SK-N-DZ (cell line): Measurements from ENCODE around the gene CCDC80.
"Not testable (repeated sequence)": the region's sequence is repeated elsewhere in the genome, so short reads cannot be mapped to it uniquely, and the experiment has no call there.

Experiments used
- DNase-seq: peaks from one replicate; pipeline ENCODE4 v3.0.0-alpha.2; 2015; ENCODE audit warnings: low spot score

CCDC80 gene

DNA sequence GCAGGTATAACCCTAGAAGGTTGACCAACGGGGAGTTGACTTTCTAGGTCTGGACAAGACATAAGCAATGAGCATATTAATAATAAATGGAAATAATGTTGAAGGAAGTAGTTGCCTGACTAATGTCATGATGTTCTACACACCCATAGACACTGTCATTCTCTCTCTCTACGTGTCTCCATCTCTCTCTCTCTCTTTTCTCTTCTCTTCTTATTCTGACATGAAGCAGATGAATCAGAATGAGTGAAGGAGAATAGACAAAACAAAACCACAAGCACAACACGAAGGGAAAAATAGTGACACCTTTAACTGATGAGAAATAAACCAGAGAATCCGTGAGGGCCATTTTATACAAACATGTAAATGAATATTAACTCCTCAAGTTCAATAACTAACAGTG, 26.7 kb upstream of the CCDC80 start:
- DNase-seq, result no peak

DNA sequence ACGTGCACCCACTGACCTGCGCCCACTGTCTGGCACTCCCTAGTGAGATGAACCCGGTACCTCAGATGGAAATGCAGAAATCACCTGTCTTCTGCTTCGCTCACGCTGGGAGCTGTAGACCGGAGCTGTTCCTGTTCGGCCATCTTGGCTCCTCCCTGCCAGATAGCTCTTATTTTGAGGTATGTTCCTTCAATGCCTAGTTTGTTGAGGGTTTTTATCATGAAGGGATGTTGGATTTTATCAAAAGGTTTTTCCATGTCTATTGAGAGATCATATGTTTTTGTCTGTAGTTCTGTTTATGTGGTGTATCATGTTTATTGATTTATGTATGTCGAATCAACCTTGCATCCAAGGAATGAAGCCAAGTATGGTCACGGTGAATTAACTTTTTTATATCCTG, 24.1 kb upstream of the CCDC80 start:
- DNase-seq, result not testable (repeated sequence)

DNA sequence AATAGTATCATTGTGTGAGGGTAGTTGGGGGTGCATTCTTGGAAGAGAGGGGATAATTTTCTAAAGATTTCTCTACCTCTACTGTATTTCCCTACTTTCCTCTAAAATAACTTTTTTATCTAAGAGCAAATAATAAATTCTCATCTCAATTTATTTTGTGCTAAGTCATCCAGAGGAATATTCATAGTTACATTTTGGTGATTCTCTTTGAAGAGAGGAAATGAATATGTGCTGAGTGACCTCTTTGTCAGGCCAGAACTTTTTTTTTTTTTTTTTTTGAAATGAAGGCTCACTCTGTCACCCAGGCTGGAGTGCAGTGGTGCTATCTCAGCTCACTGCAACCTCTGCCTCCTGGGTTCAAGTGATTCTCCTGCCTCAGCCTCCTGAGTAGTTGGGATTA, 15.1 kb upstream of the CCDC80 start:
- DNase-seq, result no peak

DNA sequence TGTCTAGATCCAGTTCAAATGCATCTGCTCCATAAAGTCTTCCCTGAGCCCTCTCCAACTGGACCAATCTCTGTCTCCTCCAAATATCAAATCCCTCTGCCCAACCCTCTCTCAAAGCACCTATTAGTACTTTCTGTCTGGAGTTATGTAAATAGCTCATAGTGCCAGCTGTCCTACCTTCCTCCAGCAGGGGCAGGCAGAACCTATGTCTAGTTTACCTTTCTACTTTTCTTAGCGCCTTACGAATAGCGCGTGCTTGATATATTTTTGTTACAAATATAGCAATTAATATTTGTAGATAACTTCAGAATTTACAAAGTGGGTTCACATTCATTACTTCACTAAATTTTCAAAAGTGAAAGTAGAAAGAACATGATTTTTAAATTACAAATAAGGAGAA, 14.0 kb upstream of the CCDC80 start:
- DNase-seq, result no peak

DNA sequence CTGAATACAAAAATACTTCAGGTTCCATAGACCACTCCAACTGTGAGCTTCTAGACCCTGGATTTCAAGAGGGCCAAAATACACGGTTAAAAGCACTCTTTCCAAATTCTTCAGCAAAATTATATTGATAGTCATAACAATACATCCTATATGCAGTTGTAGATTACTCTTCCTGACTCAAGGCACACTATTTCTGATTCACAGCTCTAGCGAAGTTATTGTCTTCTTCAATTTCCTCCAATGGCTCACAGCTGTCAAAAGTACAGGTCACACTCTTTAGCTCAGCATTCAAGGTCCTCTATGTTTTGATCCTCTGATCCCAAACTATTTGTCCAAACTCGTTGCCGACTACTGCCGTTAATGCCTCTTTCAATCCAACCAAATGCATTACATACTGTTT, 13.5 kb upstream of the CCDC80 start:
- DNase-seq, result no peak

DNA sequence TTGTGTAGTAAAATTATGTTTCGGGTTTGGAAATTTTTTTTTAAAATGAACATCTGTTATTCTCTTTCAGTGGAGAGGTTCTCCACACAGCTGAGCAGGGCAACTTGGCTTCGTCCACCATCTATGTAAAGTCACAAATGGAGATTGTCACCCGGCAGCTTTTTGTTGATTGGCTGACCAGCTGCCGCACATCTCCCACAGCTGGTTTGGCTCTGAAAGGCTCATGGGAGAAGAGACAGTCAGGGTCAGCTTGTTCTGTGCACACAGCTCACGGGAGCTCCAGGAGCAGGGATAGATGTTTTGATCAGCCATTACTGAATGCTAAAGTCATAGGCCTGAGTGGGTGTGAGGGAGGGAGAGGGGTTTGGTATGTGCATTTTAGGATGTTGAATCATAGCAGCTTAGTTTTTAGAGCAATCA, 12.9 kb upstream of the CCDC80 start:
- no peak for DNase-seq

DNA sequence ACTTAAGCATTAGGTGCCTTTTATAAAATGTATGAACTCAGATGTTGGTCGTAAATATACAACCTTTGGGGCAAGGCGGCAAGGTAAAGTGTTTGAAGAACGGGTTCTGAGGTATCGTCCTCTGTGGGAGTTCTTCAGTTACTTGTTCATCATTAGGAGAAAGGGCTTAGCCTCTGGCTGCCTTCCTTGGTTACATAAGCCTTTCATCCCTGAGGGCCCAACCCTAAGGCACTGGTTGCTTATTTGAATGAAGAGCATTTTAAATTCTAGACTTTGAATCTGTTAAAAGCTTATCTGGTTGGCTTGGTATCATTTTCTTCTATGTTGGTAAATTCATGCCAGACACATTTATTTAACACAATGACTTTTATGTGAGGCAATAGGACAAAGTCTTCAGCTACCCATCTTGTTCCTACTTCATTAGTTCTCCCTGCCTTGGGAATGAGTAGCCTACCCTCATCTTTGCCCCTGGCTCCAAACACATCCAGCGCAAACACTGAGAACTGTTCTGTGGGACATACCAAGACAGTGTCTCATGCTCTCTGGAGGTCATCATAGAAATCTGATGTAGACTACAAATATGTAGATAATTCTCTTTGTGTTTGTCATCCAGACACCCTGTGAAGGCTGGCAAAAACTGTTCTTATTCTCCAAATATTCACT, 12.4 kb upstream of the CCDC80 start:
- no peak for DNase-seq

DNA sequence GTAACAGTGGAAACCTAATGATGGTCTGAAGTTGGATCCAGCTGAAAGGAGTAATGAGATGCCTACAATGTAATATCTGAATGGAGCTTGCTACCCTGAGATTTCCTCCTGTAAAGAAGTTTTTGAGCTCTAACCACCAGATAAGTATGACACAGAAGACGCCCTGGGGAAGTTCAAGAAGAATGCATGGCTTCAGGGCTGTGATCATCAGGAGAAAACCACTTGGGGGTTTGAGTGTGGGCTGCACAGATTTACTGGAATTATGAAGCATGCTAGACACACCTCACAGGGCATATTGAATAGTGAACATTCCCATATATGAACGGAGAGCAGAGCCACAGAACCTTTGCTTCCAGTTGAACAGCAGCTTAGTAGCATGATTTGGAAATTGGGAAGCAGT, 10.6 kb upstream of the CCDC80 start:
- no peak for DNase-seq

DNA sequence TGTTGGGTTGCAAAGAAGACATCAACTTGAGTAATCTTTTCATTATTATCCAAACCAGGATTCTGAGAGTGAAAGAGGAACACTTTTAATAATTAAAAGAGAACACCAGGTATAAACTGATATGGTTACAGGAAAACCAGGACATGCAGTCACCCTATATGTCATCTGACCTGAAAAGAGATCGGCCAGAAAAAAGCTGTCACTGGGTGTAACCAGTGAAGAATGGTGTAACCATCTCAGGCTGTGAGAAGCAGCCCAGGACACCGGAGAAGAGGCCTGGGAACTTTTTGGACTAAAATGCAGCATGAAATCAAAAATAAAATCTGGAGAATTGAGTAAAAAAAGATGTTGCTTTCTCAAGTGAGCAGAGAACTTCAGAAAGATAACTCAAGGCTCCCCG, 10.1 kb upstream of the CCDC80 start:
- no peak for DNase-seq

DNA sequence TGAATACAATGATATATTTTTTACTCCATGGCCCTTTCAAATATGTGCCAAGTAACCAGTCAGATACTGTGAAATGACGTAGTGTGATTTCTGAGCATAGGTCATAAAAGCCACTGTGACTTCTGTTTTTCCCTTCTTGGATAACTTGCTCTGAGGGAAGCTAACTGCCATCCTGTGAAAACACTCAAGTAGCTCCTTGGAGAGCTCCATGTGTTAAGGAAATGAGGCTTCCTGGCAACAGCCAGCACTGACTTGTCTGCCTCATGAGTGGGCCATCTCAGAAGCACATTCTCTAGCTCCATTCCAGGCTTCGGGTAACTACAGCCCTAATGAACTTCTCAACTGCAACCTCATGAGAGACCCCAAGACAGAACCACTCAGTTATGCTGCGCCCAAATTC, 9.5 kb upstream of the CCDC80 start:
- DNase-seq, result no peak

DNA sequence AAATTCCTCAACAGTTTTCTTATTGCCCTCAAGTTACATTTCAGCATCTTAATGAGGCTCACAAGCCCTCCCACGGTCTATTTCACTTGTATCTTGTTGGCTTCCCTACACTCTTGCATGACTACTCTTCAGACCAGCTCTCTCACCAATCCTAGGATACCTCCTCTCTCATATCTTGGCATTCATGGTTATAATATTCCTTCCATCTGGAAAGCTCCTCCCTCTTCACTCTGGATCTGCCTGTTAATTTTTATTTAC, 8.5 kb upstream of the CCDC80 start:
- DNase-seq, result no peak

DNA sequence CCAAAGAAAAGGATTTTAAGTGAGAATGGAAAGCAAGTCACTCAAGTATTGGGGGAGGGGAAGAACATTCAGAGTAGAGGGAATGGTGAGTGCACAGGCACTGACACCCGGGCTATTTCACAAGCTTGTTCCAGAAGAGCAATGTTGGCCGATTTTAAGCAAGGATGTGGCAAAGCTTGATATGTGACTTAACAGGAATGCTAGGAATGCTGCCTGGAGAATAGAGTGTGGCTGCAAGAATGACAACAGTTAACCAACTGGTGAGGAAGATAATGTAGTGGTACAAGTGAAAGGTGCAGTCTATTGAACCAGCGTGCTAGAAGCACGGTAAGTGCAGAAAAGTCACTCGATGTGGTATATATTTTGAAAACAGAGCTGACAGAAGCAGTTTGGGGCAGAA, 6.2 kb upstream of the CCDC80 start:
- DNase-seq, result no peak

DNA sequence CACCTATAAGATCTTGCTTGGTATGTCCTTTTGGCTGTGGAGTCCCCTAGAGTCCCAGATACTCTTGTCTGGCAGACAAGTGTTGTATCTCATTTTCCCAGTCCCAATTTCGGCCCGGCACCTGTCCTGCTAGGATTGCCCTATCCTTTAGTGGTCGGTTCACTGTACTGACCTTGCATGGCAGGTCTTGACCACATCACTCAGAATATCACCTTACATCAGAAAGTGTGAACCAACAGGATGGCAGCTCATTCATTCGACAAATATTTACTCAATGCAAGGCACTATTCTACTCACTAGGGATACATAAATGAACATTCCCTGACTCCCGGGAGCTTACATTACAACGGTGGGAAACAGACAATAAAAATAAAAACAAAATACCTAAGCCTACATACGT, 5.7 kb upstream of the CCDC80 start:
- no peak for DNase-seq

DNA sequence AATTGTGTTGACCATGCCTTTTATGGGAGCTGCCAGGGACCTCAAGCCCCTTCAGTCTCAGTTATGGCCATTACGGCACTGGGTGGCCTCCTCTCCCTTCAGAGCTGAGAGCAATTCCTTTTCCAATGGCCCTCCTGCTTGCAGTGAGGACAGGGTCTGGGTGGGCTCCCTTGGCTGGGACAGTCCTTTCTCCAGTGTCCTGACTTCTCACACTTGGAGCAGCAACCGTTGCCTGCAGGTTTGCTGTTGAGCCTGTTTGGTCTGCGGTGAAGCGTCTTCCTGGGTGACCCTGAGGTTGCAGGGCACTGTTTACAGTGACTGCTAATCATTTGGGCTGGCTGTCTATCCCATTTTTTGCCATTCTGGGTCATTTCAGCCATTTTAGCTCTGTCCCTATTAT, 3.5 kb upstream of the CCDC80 start:
- no peak for DNase-seq

DNA sequence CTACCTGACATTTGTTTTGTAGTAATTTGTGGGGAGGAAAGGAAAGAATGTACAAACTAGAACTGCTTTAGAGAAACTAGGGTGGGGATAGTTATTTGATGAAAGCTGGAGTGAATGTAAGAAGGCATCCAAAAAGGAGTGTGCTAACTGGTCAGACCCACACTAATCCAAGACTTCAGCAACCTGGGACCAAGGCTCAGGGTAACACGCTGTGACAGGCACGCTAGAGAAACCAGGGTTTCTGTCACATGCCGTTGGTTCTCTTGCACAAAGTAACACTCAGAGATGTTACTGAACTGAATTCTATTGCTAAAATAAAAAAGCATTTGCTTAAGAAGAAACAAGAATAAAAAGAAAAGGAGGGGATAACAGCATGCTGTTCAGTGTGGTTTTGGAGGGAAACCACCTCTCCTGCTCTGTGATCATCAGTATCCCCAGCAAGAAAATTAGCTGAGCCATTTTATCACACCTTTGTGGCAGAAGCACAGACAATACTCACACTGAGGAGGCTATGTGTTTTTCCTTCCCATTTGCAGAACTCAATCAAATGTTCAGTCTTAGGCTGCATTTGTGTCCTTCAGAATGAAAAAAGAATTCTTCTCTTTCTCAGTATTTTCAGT, 2.8 kb upstream of the CCDC80 start:
- no peak for DNase-seq

DNA sequence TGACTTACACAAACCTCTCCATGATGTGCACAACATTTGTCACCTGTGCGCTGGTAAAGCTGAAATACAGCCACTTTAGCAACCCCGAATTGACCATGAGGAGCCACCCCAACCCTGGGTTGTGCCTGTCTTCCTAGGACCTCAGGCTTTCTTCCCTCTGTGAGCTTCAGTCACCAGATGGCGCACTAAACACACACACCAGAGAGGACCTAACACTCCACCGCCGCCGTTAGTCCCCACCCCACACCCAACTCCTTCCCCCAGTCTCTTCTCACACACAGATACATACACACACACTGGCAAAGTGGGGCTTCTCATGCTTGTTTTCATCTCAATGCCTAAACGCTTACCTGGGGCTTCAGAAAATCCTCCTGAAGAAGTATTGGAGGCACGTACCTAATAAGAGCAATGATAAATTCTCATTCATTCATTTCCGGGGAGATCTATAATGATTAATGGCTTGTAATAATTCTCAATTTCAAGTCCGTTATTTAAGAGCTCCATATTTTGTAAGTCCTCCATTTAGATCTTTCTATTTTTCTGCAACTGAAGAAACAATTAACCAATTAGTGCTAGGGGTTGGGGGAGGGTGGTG, 2.1 kb upstream of the CCDC80 start:
- peak; percentile 84 for DNase-seq

DNA sequence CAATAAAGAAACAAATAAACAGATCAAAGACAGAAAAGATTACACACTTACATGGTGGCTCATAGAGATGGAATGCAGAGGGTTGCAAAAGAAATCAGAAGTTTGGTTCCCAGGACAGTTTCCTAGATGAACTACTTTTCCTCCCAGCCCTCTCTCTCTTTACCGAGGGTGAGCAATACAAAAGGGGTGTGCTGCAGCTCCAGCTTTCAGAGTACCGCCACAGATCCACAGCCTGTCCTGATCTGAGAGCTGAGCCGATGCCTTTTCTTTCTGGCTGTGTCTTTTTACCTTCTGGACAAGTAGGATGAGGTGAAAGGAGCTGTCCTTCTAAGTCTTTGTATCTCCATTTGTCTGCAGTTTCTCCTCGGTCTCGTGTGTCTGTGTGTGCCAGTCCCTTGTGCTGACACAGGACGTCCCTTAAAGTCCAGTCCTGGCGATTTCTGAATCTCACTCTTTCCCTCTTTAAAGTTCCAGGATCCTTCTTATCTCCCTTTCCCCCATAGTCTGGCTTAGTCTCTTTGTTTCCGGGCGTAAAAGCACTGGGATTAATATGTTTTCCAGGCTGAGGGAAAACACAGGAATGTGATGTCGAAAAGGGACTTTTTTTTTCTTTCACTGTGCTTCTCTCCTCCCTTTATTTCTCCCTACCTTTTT, 540 bp downstream of the CCDC80 start:
- peak; percentile 22 for DNase-seq

DNA sequence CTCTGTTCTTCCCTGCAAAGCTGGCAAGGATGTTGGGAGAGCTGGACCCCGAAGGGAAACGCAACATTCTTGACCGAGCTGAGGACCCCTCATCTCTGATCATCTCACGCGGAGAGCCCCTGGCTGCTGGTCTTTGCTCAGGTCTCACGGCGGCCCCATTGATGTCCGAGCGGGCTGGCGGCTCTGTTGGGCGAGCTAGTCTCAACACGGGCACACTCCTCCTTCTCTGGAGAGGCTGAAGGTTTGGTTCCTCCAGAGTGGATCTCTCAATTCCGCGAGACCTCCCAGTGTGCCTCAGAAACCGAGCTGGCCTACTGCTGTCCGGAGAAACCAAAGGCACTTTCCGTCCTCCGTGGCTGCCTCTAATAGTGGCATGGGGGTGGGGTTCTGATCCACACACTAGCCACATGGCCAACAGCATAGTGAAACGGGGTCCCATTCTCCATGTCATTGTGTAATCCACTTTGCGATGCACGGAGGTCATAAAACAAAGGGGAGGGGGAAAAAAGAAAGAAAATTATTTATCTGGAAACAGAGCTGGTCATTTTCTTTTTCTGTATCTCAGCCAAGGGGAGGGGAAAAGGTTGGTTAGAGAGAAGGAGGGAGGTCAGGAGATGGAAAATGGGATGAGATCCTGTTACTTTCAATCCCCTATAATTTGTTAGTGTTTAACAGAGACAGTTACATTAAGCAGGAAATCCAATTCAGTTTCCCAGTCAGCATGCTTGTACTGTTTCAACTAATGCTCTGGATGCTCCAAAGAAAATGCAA, 1.3 kb downstream of the CCDC80 start:
- no peak for DNase-seq

DNA sequence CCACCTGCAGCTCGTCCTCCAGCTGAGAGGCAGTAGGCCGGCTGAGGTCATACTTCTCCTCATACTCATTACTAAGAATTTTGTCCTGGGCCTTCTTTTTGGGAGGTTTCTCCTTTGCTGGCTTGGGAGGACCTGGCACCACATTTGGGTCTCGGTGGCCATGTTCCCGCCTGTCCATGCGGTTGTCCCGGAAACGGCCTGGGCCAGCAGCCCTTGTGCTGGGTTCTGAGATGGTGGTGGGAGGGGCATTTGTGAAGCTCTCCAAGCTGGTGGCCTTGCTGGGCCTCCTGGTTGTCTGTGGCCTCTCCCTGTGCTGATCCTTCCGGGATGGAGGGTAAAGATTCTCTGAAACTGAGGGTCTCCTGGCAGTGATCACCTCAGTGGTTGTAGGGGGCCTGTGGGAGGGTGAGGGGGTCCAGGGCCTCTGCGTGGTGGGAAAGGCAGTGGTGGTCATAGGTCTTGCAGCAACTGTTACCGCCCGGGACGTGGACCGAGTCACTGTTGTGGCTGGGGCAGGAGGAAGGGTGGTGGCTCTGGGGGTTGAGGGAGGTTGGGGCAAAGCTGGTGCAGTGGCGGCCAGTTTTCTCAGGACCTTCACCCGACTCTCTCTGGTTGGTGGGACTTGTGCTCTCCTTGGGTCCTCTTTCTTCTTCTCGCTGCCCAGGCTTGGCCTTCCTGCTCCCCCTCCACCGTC, 2.5 kb downstream of the CCDC80 start:
- no peak for DNase-seq

DNA sequence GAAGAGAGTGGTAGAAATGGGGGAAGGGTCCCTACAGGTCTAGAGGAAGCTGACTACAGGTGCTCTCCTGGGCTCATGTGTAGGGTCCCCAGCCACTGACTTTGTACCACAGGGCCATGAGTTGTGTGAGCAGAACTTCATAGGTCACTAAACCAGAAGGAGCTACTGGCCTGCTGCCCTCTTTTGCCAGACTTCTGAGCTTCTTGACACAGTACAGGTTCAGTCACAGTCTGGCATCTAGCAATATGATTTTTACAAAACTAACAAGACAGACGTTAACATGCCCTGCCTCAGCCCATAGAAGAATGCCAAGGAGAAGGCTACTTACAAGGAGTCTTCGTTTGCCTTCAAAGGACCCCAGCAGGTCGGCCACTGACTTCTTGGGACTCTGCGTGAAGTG, 3.2 kb downstream of the CCDC80 start:
- DNase-seq, result no peak

DNA sequence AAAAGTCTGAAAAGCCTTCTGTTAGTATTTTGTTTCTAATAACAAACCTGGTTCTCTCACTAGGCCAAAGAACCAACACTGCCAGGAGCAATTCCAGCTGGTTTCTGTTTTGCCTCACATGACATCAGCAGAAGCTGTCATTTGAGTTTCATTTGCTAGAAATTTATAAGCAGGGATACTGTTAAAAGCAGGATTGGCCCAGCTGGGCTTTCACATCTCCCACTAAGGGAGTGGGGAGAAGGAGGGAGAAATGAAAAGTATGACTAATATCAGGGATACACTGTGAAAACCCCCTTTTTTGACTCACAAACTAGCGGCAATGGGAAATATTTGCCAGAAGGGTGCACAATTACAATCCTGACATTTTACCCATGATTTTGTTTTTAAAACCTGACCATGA, 5.3 kb downstream of the CCDC80 start:
- peak; percentile 55 for DNase-seq
